ENCODE data around the gene B9D2.

DNA sequence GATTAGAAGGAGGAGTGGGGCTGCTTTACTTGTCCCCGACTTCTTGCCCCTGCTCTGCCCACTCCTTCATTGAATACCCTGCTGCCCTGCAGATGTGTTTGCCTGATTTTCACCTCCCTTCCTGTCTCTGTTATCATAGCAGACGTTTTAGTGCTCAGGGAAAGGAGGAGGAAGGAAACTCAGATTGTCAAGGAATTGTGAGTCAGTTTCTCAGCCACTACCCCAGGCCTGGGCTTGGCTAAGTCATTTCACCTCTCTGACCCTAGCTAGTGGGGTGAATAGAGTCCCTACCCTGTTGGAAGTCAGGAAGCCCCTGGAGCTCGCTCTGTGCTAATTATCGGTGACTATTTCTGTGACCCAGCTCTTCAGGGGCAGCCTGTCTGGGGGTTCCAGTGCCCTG is 37.5 kb upstream of the B9D2 start:
- no peak for TF ChIP-seq EZH2 (IDR thresholded peaks at IDR 0.05; ENCODE audit: borderline replicate concordance, insufficient read depth, low read length, poor library complexity, severe bottlenecking)
- TF ChIP-seq TAF1 (IDR thresholded peaks at IDR 0.05; ENCODE audit: low read depth) = no peak
- TF ChIP-seq, protein P1, sequence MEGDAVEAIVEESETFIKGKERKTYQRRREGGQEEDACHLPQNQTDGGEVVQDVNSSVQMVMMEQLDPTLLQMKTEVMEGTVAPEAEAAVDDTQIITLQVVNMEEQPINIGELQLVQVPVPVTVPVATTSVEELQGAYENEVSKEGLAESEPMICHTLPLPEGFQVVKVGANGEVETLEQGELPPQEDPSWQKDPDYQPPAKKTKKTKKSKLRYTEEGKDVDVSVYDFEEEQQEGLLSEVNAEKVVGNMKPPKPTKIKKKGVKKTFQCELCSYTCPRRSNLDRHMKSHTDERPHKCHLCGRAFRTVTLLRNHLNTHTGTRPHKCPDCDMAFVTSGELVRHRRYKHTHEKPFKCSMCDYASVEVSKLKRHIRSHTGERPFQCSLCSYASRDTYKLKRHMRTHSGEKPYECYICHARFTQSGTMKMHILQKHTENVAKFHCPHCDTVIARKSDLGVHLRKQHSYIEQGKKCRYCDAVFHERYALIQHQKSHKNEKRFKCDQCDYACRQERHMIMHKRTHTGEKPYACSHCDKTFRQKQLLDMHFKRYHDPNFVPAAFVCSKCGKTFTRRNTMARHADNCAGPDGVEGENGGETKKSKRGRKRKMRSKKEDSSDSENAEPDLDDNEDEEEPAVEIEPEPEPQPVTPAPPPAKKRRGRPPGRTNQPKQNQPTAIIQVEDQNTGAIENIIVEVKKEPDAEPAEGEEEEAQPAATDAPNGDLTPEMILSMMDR (IDR thresholded peaks at IDR 0.05; ENCODE audit: poor library complexity, severe bottlenecking) = no peak
- no peak for TF ChIP-seq EP300 (conservative IDR thresholded peaks at IDR 0.05; ENCODE audit: poor library complexity, severe bottlenecking)
- no peak for TF ChIP-seq POLR2AphosphoS5 (IDR thresholded peaks at IDR 0.05)
